HT1080 (cell line): ENCODE data around the gene SPECC1L. TPM values are rescaled to one million over a fixed set of nuclear protein-coding genes. Genes with fewer than 3 reads are reported as not detected.
A peak's percentile ranks its signal among the peaks of the same experiment; 100 is the strongest.

Experiments
- DNase-seq: peaks from one replicate; pipeline ENCODE4 v3.0.0-alpha.2; 2015; ENCODE audit warnings: low read depth
- total RNA-seq: library from RNA; depleted of rRNA; stranded (reverse); fragments of >200 nt; shearing (Covaris generic); gene quantifications from 2 replicates; pipeline ENCODE4 v1.2.3, GENCODE V29; 2014

SPECC1L gene
- total RNA-seq, 1 experiment from 2014 or later = 28.5 TPM

GRCh38 chr22:24413736-24414385 is 143.2 kb downstream of the SPECC1L start:
- no peak for DNase-seq

GRCh38 chr22:24414523-24414922 is 143.9 kb downstream of the SPECC1L start:
- DNase-seq = no peak

- DNase-seq = no peak
Measured at GRCh38 chr22:24414984-24415945, 144.6 kb downstream of the SPECC1L start.

GRCh38 chr22:24416095-24416494 is 145.5 kb downstream of the SPECC1L start:
- no peak for DNase-seq

GRCh38 chr22:24416611-24417010 is 146.0 kb downstream of the SPECC1L start:
- DNase-seq = no peak

GRCh38 chr22:24417200-24417599 is 146.6 kb downstream of the SPECC1L start:
- no peak for DNase-seq

- DNase-seq = peak; percentile 33
Measured at GRCh38 chr22:24417901-24418641, 147.4 kb downstream of the SPECC1L start.

- DNase-seq = no peak
Measured at GRCh38 chr22:24418786-24419474, 148.3 kb downstream of the SPECC1L start.

- DNase-seq = no peak
Measured at GRCh38 chr22:24419475-24419850, 148.8 kb downstream of the SPECC1L start.

GRCh38 chr22:24420072-24420976 is 149.7 kb downstream of the SPECC1L start:
- no peak for DNase-seq

GRCh38 chr22:24420977-24421343 is 150.3 kb downstream of the SPECC1L start:
- DNase-seq = no peak

GRCh38 chr22:24421428-24421931 is 150.8 kb downstream of the SPECC1L start:
- DNase-seq = no peak

- DNase-seq = no peak
Measured at GRCh38 chr22:24422102-24422665, 151.6 kb downstream of the SPECC1L start.

- DNase-seq = no peak
Measured at GRCh38 chr22:24423519-24424000, 152.9 kb downstream of the SPECC1L start.

- no peak for DNase-seq
Measured at GRCh38 chr22:24424001-24424900, 153.6 kb downstream of the SPECC1L start.

GRCh38 chr22:24424901-24425775 is 154.5 kb downstream of the SPECC1L start:
- no peak for DNase-seq

- no peak for DNase-seq
Measured at GRCh38 chr22:24426436-24426835, 155.8 kb downstream of the SPECC1L start.
